ENCODE measurements around the gene CDK18.

DNA sequence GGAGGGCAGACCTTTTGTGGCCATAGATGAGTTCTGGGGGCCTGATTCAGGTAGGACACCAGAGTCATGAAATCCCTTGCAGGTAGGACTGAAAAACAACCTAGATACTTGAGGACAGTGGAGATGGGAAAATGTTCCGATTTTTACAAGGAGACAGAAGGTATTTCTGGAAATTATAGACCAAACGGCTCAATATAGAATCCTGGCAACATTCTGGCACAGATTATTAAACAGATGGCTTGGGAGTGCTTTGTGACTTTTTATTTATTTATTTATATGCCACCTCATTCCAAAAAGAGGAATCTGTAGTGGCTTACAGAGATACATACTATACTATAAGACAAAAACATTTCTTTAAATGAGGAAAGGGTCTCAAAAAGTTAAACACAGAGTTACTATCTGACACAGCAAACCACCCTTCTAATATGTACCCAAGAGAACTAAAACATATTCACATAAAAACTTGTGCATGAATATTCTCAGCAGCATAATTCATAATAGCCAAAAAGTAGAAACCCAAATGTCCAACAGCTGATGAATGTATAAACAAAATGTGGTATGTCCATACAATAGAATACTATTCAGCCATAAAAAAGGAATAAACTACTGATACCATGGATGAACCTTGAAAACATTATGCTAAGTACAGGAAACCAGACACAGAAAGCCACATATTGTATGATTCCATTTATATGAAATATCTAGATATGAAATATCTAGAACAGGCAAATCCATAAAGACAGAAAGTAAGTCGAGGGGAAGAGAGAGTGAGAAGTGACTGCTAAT is 49.8 kb downstream of the CDK18 start:
- TF ChIP-seq, protein P1, sequence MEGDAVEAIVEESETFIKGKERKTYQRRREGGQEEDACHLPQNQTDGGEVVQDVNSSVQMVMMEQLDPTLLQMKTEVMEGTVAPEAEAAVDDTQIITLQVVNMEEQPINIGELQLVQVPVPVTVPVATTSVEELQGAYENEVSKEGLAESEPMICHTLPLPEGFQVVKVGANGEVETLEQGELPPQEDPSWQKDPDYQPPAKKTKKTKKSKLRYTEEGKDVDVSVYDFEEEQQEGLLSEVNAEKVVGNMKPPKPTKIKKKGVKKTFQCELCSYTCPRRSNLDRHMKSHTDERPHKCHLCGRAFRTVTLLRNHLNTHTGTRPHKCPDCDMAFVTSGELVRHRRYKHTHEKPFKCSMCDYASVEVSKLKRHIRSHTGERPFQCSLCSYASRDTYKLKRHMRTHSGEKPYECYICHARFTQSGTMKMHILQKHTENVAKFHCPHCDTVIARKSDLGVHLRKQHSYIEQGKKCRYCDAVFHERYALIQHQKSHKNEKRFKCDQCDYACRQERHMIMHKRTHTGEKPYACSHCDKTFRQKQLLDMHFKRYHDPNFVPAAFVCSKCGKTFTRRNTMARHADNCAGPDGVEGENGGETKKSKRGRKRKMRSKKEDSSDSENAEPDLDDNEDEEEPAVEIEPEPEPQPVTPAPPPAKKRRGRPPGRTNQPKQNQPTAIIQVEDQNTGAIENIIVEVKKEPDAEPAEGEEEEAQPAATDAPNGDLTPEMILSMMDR (IDR thresholded peaks at IDR 0.05) = no peak
- TF ChIP-seq POLR2A (IDR thresholded peaks at IDR 0.05) = no peak

Data from uterus (tissue), 2 donors.